GM18873 (cell line): ENCODE measurements around the gene ASB5.
A peak's percentile ranks its signal among the peaks of the same experiment; 100 is the strongest.
"Not testable (repeated sequence)": the region's sequence is repeated elsewhere in the genome, so short reads cannot be mapped to it uniquely, and the experiment has no call there.

Experiments
- ATAC-seq: cut with Tn5 transposase; IDR thresholded peaks from one replicate; pipeline ENCODE4 v1.9.1; 2021; ENCODE audit warnings: mild to moderate bottlenecking, moderate library complexity, moderate number of reproducible peaks; ENCODE audit not compliant: unreplicated experiment, low FRiP score

Gene ASB5

GRCh38 chr4:176286728-176287127 is 17.7 kb upstream of the ASB5 start:
- no peak for ATAC-seq

DNA sequence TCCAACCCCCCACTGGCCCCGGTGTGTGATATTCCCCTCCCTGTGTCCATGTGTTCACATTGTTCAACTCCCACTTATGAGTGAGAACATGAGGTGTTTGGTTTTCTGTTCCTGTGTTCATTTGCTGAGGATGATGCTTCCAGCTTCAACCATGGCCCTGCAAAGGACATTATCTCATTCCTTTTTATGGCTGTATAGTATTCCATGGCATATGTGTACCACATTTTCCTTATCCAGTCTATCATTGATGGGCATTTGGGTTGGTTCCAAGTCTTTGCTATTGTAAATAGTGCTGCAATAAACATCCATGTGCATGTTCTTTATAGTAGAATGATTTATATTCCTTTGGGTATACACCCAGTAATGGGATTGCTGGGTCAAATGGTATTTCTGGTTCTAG is 10.5 kb upstream of the ASB5 start:
- ATAC-seq = not testable (repeated sequence)

GRCh38 chr4:176277162-176277904 is 8.3 kb upstream of the ASB5 start:
- ATAC-seq = peak; percentile 53

- no peak for ATAC-seq
Observed at GRCh38 chr4:176276710-176277109, 7.7 kb upstream of the ASB5 start.

DNA sequence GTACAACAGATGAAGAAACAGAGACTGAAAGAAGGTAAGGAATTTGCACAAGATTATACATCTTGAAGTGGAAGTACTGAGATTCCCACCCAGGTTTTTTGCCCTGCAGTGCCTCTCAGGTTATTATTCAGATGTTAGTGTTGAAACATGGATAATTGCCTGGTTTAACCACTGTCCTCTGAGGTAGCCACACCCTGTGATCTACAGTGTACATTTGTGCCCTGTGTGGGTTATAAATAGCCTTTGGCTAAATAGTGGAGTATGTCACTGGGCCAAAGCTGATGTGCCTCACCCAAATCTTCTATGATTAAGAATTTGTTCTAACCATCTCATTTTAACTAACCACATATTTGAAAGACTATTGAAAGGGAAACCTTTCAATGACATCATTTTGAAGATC is 5.4 kb upstream of the ASB5 start:
- no peak for ATAC-seq

DNA sequence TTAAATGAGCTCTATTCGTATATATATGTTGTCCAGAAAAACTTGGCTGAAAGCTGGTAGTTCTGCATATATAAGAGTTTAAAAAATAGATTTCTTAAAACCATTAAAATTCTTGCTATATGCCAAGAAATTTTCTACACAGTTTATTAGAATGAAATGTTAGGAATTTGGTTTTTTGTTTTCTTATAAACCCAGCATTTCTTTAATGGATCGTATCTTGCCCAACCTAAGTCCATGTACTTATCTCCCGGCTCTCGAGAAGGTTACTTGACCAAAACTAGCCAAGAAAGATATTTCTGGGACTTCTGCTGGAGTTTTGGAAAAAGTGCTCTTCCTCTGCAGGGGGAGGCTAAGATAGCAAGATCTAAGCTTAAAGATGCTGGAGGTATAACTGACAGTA is 4.7 kb upstream of the ASB5 start:
- no peak for ATAC-seq

DNA sequence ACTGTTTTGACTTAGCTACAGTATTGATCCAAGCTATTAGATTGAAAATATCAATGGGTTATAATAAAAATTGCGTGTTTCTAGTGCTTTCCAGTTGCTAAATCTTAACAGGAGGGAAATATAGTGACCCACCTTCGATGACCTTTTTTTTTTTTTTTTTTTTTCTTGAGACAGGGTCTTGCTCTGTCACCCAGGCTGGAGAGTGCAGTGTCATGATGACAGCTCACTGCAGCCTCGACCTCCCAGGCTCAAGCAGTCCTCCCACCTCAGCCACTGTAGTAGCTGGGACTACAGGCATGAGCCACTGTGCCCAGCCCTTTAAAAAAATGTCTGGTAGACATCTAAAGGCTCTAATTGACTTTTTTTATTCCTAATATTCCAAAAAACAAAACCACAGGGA is 3.8 kb upstream of the ASB5 start:
- ATAC-seq = no peak

DNA sequence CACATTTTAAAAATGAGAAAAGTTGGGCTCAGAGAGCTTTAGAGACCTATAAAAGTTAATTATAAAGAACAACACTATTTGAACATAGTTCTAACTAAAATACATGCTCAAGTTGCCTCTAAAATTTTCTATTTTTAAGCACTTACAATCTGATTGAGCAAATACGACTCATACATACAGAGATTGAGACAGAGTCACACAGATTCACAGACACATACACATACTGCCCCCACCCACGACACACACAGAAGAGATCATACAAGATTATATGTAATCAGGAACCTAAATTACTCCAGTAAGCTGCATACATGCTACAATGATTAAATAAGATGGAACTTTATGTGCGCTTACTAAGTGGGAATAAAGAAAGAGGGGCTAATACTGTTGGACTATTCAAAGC is 2.7 kb upstream of the ASB5 start:
- ATAC-seq = no peak

- ATAC-seq = no peak
Observed at GRCh38 chr4:176270669-176271068, 1.6 kb upstream of the ASB5 start.

DNA sequence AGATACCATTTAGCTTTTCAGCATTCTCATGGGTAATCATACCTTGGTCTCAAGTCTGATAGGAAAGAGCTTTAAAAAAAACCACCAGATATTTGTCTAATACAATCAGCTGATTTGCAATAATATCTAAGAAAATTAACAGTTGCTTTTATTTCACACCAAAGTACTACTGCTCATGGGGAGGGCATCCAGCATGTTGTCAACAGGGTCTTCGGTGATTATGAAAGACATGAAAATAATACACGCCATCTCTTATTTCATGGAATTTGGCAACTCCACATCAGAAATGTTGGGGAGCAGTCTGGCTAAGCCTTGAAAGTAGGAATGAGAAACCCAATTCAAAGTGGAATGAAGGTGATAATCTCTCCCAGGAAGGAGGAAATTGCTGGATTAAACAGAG is 3.0 kb downstream of the ASB5 start:
- ATAC-seq = no peak

DNA sequence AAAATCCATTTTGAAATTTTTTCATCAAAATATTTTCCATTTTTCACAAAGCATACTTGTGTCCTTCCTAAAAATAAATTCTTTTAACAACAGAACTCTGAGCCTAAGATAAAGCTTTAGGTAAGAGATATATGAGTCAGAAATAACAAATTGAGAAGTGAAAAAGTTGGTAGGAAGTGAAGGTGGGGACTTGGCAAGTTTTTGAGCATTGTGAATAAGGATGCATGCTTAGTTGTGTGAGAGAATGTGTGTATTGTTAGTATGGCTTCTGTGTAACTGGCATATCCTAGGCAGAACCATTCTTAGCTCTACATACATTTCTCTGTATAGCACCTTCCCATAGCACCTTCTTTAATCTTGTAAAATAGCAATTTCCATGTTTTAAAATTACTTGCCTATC is 6.8 kb downstream of the ASB5 start:
- peak; percentile 59 for ATAC-seq

DNA sequence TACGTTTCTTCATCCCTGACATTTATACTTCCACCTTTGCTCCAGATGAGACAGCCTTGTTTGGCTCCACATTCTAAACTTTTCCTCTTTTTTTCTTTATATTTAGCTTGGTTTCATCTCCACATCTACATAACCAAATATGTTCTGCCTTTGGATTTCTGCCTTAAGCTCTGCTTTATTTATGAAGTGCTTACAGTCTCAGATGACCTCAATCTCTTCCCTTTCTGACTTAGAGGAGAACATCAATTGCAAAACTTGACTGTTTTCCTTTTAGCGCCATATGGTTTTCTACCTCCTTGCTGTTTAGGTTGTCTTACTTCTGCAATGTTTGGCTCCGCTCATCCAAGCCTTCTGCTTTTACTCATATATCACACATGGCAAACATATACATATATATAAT is 7.5 kb downstream of the ASB5 start:
- no peak for ATAC-seq

DNA sequence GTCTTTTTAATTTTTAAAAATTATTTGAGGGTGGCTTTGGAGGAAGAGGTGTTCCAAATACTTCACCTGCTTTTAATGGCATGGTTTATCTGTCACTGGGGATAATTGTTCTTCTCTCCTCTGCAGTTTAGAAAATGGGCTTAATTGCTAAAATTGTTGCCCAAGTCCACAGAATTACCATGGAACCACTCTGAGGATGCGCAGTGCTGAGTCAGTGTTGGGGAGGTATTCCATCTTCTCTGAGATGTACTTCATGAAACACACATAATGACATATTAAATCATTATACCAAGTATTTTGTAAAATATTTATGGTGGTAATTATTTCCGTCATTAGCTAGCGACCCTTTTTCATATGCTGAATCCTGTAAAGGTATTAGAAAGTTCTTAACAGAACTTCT is 8.0 kb downstream of the ASB5 start:
- ATAC-seq = no peak

GRCh38 chr4:176259330-176260090 is 9.5 kb downstream of the ASB5 start:
- peak; percentile 62 for ATAC-seq

- no peak for ATAC-seq
Observed at GRCh38 chr4:176258135-176258534, 10.9 kb downstream of the ASB5 start.

GRCh38 chr4:176256921-176257320 is 12.1 kb downstream of the ASB5 start:
- no peak for ATAC-seq

- ATAC-seq = no peak
Observed at GRCh38 chr4:176242764-176243347, 26.2 kb downstream of the ASB5 start.

GRCh38 chr4:176241703-176242102 is 27.3 kb downstream of the ASB5 start:
- ATAC-seq = no peak

GRCh38 chr4:176238826-176239225 is 30.2 kb downstream of the ASB5 start:
- no peak for ATAC-seq

DNA sequence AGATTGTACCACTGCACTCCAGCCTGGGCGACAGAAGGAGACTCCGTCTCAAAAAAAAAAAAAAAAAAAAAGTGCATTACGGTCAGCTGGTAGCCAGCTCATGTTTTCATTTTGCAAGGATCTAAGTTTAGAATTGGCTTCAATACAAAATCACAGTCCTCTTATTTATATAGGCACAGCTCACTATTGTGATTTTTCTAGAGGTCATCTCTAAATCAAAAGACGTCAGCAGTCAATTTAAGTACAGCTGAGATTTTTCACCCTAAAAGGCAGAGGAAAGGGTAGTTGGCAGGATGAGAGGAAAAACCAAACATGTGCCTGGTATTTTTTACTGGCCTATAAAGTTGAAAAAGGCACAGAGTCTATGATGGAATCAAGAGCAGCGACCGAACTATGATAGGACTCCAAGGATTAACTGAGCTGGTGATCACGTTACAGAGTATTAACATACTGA is 30.8 kb downstream of the ASB5 start:
- ATAC-seq = no peak

- no peak for ATAC-seq
Observed at GRCh38 chr4:176236946-176237345, 32.1 kb downstream of the ASB5 start.

DNA sequence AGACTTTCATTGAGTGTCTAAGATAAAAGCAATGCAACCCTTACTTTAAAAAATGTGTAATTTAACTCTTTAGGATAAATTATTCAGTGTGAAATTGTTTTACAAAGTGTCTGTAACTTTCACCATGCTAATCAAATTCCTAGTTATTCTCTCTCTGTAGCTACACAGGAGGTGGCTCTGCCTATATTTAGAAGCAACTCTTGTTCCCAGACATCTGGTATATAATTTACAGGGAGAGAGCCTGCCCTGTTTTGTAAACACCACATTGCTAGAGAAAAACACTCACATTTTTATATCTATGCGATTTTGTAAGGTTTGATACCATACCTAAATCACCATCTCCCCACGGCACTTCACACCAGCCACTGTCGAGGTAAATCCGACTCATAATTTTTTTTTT is 38.2 kb downstream of the ASB5 start:
- no peak for ATAC-seq
